GM12878 (cell line): ENCODE data around the gene PXMP4. TPM values are rescaled to one million over a fixed set of nuclear protein-coding genes. Genes with fewer than 3 reads are reported as not detected.

ENCODE experiments used
- ATAC-seq: fragments of 200-7000 bp; cut with Tn5 transposase; 3 replicates; pipeline ENCODE4 v1.9.1; 2020; ENCODE audit warnings: mild to moderate bottlenecking, moderate library complexity
- BruUV-seq: library from RNA; stranded (reverse); fragments of 400-500 nt; replicated peaks from 2 replicates; lab custom pipeline; 2021; lab: Mats Ljungman, UMichigan
- CTCF ChIA-PET: fragments of 300-600 bp; sonication (Branson Sonifier 250); formaldehyde crosslinking; extraction: SDS; loops from one replicate; lab custom pipeline; 2021; ENCODE audit warnings: inconsistent platforms; lab: Yijun Ruan, JAX
- POLR2A ChIA-PET: fragments of 350-600 bp; formaldehyde crosslinking; extraction: SDS; loops from one replicate; lab custom pipeline; 2021; ENCODE audit warnings: inconsistent platforms; lab: Charles Lee
- RAD21 ChIA-PET: fragments of 300-600 bp; sonication (Branson Sonifier 250); formaldehyde crosslinking; loops from one replicate; lab custom pipeline; 2023; ENCODE audit warnings: antibody characterized with exemption; ENCODE audit not compliant: unreplicated experiment; lab: Charles Lee
- SMC1A ChIA-PET: fragments of 300-600 bp; sonication (Branson Sonifier 250); formaldehyde crosslinking; loops from one replicate; lab custom pipeline; 2023; ENCODE audit not compliant: unreplicated experiment, uncharacterized antibody; lab: Charles Lee
- DNase-seq: peaks from one replicate; pipeline ENCODE4 v3.0.0-alpha.2; 2011; ENCODE audit warnings: low read depth, low spot score
- FAIRE-seq: peaks from 3 replicates; lab custom pipeline; 2011; peaks lifted over from hg19 to GRCh38; lab: Jason Lieb, UNC
- H2AFZ ChIP-seq: 2 replicates; pipeline ENCODE4 v1.6.0; 2011; ENCODE audit warnings: low read depth, low read length, control low read depth; ENCODE audit not compliant: control insufficient read depth
- H3K27ac ChIP-seq: 2 replicates; pipeline ENCODE4 v1.5.1; 2011; ENCODE audit warnings: control low read depth; ENCODE audit not compliant: control insufficient read depth, insufficient read depth
- H3K27me3 ChIP-seq, 2 experiments: replicated peaks in 1 of 2; 2 replicates each; pipeline versions ENCODE4 v1.6.0 to v1.6.1; 2011; ENCODE audit warnings: low read length in 1 of 2; ENCODE audit not compliant: control insufficient read depth in 2 of 2, insufficient read depth in 2 of 2
- H3K36me3 ChIP-seq, 2 experiments: 2 replicates each; pipeline ENCODE4 v1.5.1; 2011; ENCODE audit warnings: low read length in 1 of 2; ENCODE audit not compliant: control insufficient read depth in 2 of 2, insufficient read depth in 2 of 2
- H3K4me1 ChIP-seq: 2 replicates; pipeline ENCODE4 v1.6.1; 2011; ENCODE audit warnings: mild to moderate bottlenecking, low read length, moderate library complexity, mixed read lengths; ENCODE audit not compliant: control insufficient read depth, insufficient read depth
- H3K4me2 ChIP-seq: 2 replicates; pipeline ENCODE4 v1.6.0; 2011; ENCODE audit warnings: control low read depth; ENCODE audit not compliant: control insufficient read depth, insufficient read depth
- H3K4me3 ChIP-seq: fragments of 200-600 bp; sonication (generic); 2 replicates; pipeline ENCODE4 v1.5.1; 2016
- H3K79me2 ChIP-seq: 2 replicates; pipeline ENCODE4 v1.6.0; 2011; ENCODE audit warnings: low read length; ENCODE audit not compliant: control insufficient read depth, insufficient read depth
- H3K9ac ChIP-seq: 2 replicates; pipeline ENCODE4 v1.8.0; 2011; ENCODE audit warnings: low read length, control low read depth, mixed read lengths; ENCODE audit not compliant: control insufficient read depth, insufficient read depth
- H3K9me3 ChIP-seq: replicated peaks from 3 replicates; pipeline ENCODE4 v1.5.1; 2011; ENCODE audit warnings: mild to moderate bottlenecking, low read length; ENCODE audit not compliant: control insufficient read depth, insufficient read depth
- H4K20me1 ChIP-seq: 2 replicates; pipeline ENCODE4 v1.6.0; 2011; ENCODE audit not compliant: control insufficient read depth, insufficient read depth
- CBX3 ChIP-seq: fragments of 200-600 bp; sonication (generic); IDR thresholded peaks from 2 replicates; pipeline ENCODE4 v1.6.1; 2016; ENCODE audit warnings: low read depth, borderline replicate concordance
- CEBPB ChIP-seq, 2 experiments: fragments of 150-350 bp in 1 of 2; IDR thresholded peaks; 2 replicates each; pipeline ENCODE4 v1.6.1; 2012 to 2014; ENCODE audit warnings: low read depth in 2 of 2, low read length in 2 of 2, borderline replicate concordance in 1 of 2, inconsistent platforms in 1 of 2
- EZH2 ChIP-seq: IDR thresholded peaks from 2 replicates; pipeline ENCODE4 v1.6.1; 2012; ENCODE audit warnings: low read depth, mild to moderate bottlenecking, control low read depth, inconsistent platforms, low read length, borderline replicate concordance; ENCODE audit not compliant: control insufficient read depth
- HDGF ChIP-seq: fragments of 450-650 bp; IDR thresholded peaks from 2 replicates; pipeline ENCODE4 v1.6.1; 2016; ENCODE audit warnings: antibody characterized with exemption
- IRF3 ChIP-seq: fragments of 450-650 bp; IDR thresholded peaks from 2 replicates; pipeline ENCODE4 v1.6.1; 2014; ENCODE audit warnings: mild to moderate bottlenecking
- IRF4 ChIP-seq: IDR thresholded peaks from 2 replicates; pipeline ENCODE4 v1.6.1; 2011; ENCODE audit warnings: low read depth, low read length
- NFYB ChIP-seq: IDR thresholded peaks from 2 replicates; pipeline ENCODE4 v1.6.1; 2011; ENCODE audit warnings: low read depth, mild to moderate bottlenecking, low read length, improper control_type of control experiment, moderate library complexity; ENCODE audit not compliant: insufficient read depth
- RUNX3 ChIP-seq: IDR thresholded peaks from 2 replicates; pipeline ENCODE4 v1.6.1; 2012; ENCODE audit warnings: low read length, inconsistent platforms
- SMAD5 ChIP-seq: IDR thresholded peaks from 2 replicates; pipeline ENCODE4 v1.6.1; 2016; ENCODE audit warnings: antibody characterized with exemption, low read depth
- TCF12 ChIP-seq: IDR thresholded peaks from 2 replicates; pipeline ENCODE4 v1.6.1; 2011; ENCODE audit warnings: low read depth, mild to moderate bottlenecking, low read length
- ZNF207 ChIP-seq: fragments of 450-650 bp; IDR thresholded peaks from 2 replicates; pipeline ENCODE4 v1.6.1; 2014; ENCODE audit warnings: antibody characterized with exemption, mild to moderate bottlenecking, borderline replicate concordance
- ZSCAN29 ChIP-seq: fragments of 450-650 bp; IDR thresholded peaks from 2 replicates; pipeline ENCODE4 v1.6.1; 2017; ENCODE audit warnings: mild to moderate bottlenecking, moderate library complexity
- WGBS: methylation state at CpG from one replicate; pipeline ENCODE4 v1.1.6; 2016; ENCODE audit warnings: low lambda C conversion rate; ENCODE audit not compliant: insufficient replicate concordance, insufficient coverage; ENCODE audit errors: missing lambda C conversion rate; 5-methylcytosine and 5-hydroxymethylcytosine counted together
- in situ Hi-C: fragments of 300-500 bp; cut with MboI; formaldehyde crosslinking; loops from 9 replicates; pipeline ENCODE4 v1.14.3; 2018; ENCODE audit warnings: mixed read lengths
- intact Hi-C: fragments of 100-400 bp; cut with micrococcal nuclease; formaldehyde crosslinking; loops from one replicate; pipeline ENCODE4 v1.14.2; 2022; ENCODE audit not compliant: unreplicated experiment
- polyA plus RNA-seq, 11 experiments: library from polyadenylated mRNA; depleted of rRNA in 4 of 11; unstranded in 6 of 11; stranded (reverse) in 5 of 11; fragments of >200 nt; fragmentation: Nextera tagmentation in 4 of 11; fragmentation: Illumina TruSeq in 1 of 11; extraction: Ambion mirVana in 4 of 11; extraction: Trizol in 1 of 11; gene quantifications; 1 replicate in 1 of 11; 2 replicates in 10 of 11; pipeline versions ENCODE4 v1.2.1 to v1.2.3, GENCODE V29; 2011 to 2016; ENCODE audit warnings: inconsistent platforms in 2 of 11, missing spikeins in 2 of 11, low read depth in 1 of 11
- total RNA-seq, 4 experiments: library from RNA; depleted of rRNA in 3 of 4; stranded (reverse); fragments of >200 nt in 3 of 4; fragmentation: Illumina TruSeq in 1 of 4; extraction: Trizol in 1 of 4; gene quantifications; 2 replicates each; pipeline versions ENCODE4 v1.2.1 to v1.2.3, GENCODE V29; 2013 to 2021

Gene PXMP4
- total and polyA plus RNA-seq, 10 of the 15 experiments (the other 5 are each of a cell fraction or from before 2014, with no cell fraction given), result 3.6 to 19.2 (median 8.6) TPM

- FAIRE-seq (no peak), DNase-seq (no peak), ATAC-seq (no peak)
- ChIA-PET SMC1A (no interaction called here), POLR2A (no interaction called here), CTCF (no interaction called here), RAD21 (no interaction called here)
- Histone ChIP-seq H3K9ac (no peak overlapping the region), H3K4me1 (peaks cover 11% of the 10 kb centered on the region), H3K27me3 (peaks cover 0 to 2% of the 10 kb centered on the region in 2 experiments; a peak in 1 of 4 replicates), H3K27ac (no peak overlapping the region), H3K79me2 (no peaks in the 10 kb centered on the region), H4K20me1 (no peaks in the 10 kb centered on the region), H3K4me2 (no peak overlapping the region), H3K4me3 (no peak overlapping the region), H3K36me3 (no peaks in the 10 kb centered on the region), H2AFZ (no peak overlapping the region), H3K9me3 (no peaks in the 10 kb centered on the region)
- TF ChIP-seq CBX3, result no peak
- no peak for TF ChIP-seq HDGF
- TF ChIP-seq ZSCAN29, result no peak
- no peak for TF ChIP-seq NFYB
- TF ChIP-seq IRF3, result no peak
- TF ChIP-seq IRF4, result no peak
- TF ChIP-seq ZNF207, result no peak
- no peak for TF ChIP-seq CEBPB (IDR thresholded peaks at IDR 0.05; ENCODE audit: borderline replicate concordance in 1 of 2, low read depth in 2 of 2, low read length in 2 of 2)
- no peak for TF ChIP-seq SMAD5
- TF ChIP-seq RUNX3, result no peak
- no peak for TF ChIP-seq EZH2
- TF ChIP-seq TCF12, result no peak
- in situ Hi-C loops (no loop called here), intact Hi-C loops (no loop called here)
- WGBS, result 95% methylated on average over 11 of the region's 12 CpGs
- BruUV-seq, result no TSS peak
Measured at GRCh38 chr20:33657704-33658095, 62.4 kb downstream of the PXMP4 start.
